Panc1 (cell line): ENCODE measurements around the gene ARFRP1. TPM values are rescaled to one million over a fixed set of nuclear protein-coding genes. Genes with fewer than 3 reads are reported as not detected.
A peak's percentile ranks its signal among the peaks of the same experiment; 100 is the strongest.

Source experiments
- ATAC-seq: fragments of 200-7000 bp; cut with Tn5 transposase; 2 replicates; pipeline ENCODE4 v1.9.1; 2020; ENCODE audit warnings: mild to moderate bottlenecking, moderate library complexity
- BruUV-seq: library from RNA; stranded (reverse); fragments of 400-500 nt; replicated peaks from 2 replicates; lab custom pipeline; 2021; lab: Mats Ljungman, UMichigan
- CTCF ChIA-PET: fragments of 300-600 bp; sonication (Branson Sonifier 250); formaldehyde crosslinking; loops from one replicate; lab custom pipeline; 2022; ENCODE audit warnings: antibody characterized with exemption; lab: Charles Lee
- POLR2A ChIA-PET: fragments of 300-600 bp; sonication (Branson Sonifier 250); formaldehyde crosslinking; loops from one replicate; lab custom pipeline; 2022; ENCODE audit warnings: antibody characterized with exemption; lab: Charles Lee
- DNase-seq: peaks from one replicate; pipeline ENCODE4 v3.0.0-alpha.2; 2010; ENCODE audit warnings: low read depth, low spot score
- H3K27ac ChIP-seq: 2 replicates; pipeline ENCODE4 v1.5.1; 2011; ENCODE audit warnings: mild to moderate bottlenecking, low read length, inconsistent platforms
- H3K27me3 ChIP-seq: fragments of 200-500 bp; sonication (Bioruptor generic); 2 replicates; pipeline ENCODE4 v1.6.0; 2014; ENCODE audit warnings: low read length, inconsistent platforms; ENCODE audit not compliant: control insufficient read depth, insufficient read depth
- H3K36me3 ChIP-seq: fragments of 200-500 bp; sonication (Bioruptor generic); 2 replicates; pipeline ENCODE4 v1.5.1; 2014; ENCODE audit warnings: inconsistent platforms, mild to moderate bottlenecking, low read length, moderate library complexity; ENCODE audit not compliant: control insufficient read depth, insufficient read depth
- H3K4me1 ChIP-seq: 2 replicates; pipeline ENCODE4 v1.5.1; 2011; ENCODE audit warnings: inconsistent platforms, mild to moderate bottlenecking, low read length, moderate library complexity; ENCODE audit not compliant: control insufficient read depth, insufficient read depth
- H3K4me3 ChIP-seq, 2 experiments: 2 replicates each; pipeline ENCODE4 v1.5.1; 2011 to 2012; ENCODE audit warnings: low read depth in 2 of 2, low read length in 2 of 2, mild to moderate bottlenecking in 2 of 2, inconsistent platforms in 1 of 2, moderate library complexity in 1 of 2
- H3K9me3 ChIP-seq: fragments of 200-500 bp; sonication (Bioruptor generic); 2 replicates; pipeline ENCODE4 v1.5.1; 2014; ENCODE audit warnings: low read depth, mild to moderate bottlenecking, inconsistent platforms, low read length, moderate library complexity; ENCODE audit not compliant: control insufficient read depth, insufficient read depth
- CTCF ChIP-seq: fragments of 450-650 bp; IDR thresholded peaks from 2 replicates; pipeline ENCODE4 v1.5.1; 2017; ENCODE audit warnings: mild to moderate bottlenecking
- POLR2AphosphoS5 ChIP-seq: IDR thresholded peaks from 2 replicates; pipeline ENCODE4 v1.6.1; 2012; ENCODE audit warnings: mild to moderate bottlenecking, low read depth, low read length, moderate library complexity
- SIN3A ChIP-seq: IDR thresholded peaks from 2 replicates; pipeline ENCODE4 v1.6.1; 2012; ENCODE audit warnings: low read depth, mild to moderate bottlenecking, low read length, moderate library complexity, borderline replicate concordance; ENCODE audit not compliant: insufficient read depth
- TCF7L2 ChIP-seq: IDR thresholded peaks from 2 replicates; pipeline ENCODE4 v1.6.1; 2011; ENCODE audit warnings: mild to moderate bottlenecking, low read depth, low read length, inconsistent platforms
- in situ Hi-C: cut with HindIII; loops from 2 replicates; pipeline ENCODE4 v1.10.0; 2016; ENCODE audit warnings: low sequenced_read_pairs, low pct_unique_long_range_greater_than_20kb
- intact Hi-C: fragments of 100-400 bp; cut with micrococcal nuclease; formaldehyde crosslinking; loops from one replicate; pipeline ENCODE4 v1.10.0; 2022; ENCODE audit not compliant: unreplicated experiment
- total RNA-seq: library from RNA; stranded (reverse); gene quantifications from one replicate; pipeline ENCODE4 v1.2.1, GENCODE V29; 2021; ENCODE audit not compliant: unreplicated experiment
- TF ChIP-seq, protein P1 (sequence below), 2 experiments: IDR thresholded peaks; 2 replicates each; pipeline ENCODE4 v1.6.1; 2011 to 2012; ENCODE audit warnings: low read depth in 2 of 2, control low read depth in 1 of 2, low read length in 1 of 2, mild to moderate bottlenecking in 1 of 2, moderate library complexity in 1 of 2; ENCODE audit not compliant: insufficient read depth in 1 of 2

Gene ARFRP1
- total RNA-seq, 1 experiment from 2014 or later, result 57.9 TPM

- Histone ChIP-seq H3K4me1 (peaks cover 61% of the 10 kb centered on the region), H3K36me3 (no peaks in the 10 kb centered on the region), H3K9me3 (no peaks in the 10 kb centered on the region), H3K27ac (peak overlapping the region; percentile 61), H3K4me3 (no peak overlapping the region), H3K27me3 (no peaks in the 10 kb centered on the region)
- no peak for DNase-seq
- in situ Hi-C loops (no loop called here), intact Hi-C loops (no loop called here)
- no TSS peak for BruUV-seq
- ChIA-PET POLR2A (interaction anchor here (0.9 kb wide), 1 partner anchor 15 kb away, joined by 3 read pairs; no protein-coding TSS in a partner anchor), CTCF (interaction anchor here (1.0 kb wide), 1 partner anchor 160 kb away, joined by 3 read pairs; no protein-coding TSS in a partner anchor)
- TF ChIP-seq SIN3A (no peak), POLR2AphosphoS5 (no peak), TCF7L2 (no peak), CTCF (no peak)
- ATAC-seq, result no peak
These were observed 9.8 kb downstream of the ARFRP1 start for GRCh38 chr20:63697868-63698545.

GRCh38 chr20:63697357-63697867 is 10.4 kb downstream of the ARFRP1 start:
- intact Hi-C loops (no loop called here), in situ Hi-C loops (no loop called here)
- Histone ChIP-seq H3K4me3 (no peak overlapping the region), H3K9me3 (no peaks in the 10 kb centered on the region), H3K27ac (peak overlapping the region; percentile 61), H3K4me1 (peaks cover 55% of the 10 kb centered on the region), H3K27me3 (no peaks in the 10 kb centered on the region), H3K36me3 (no peaks in the 10 kb centered on the region)
- no peak for DNase-seq
- BruUV-seq, result no TSS peak
- ChIA-PET POLR2A (no interaction called here), CTCF (no interaction called here)
- no peak for TF ChIP-seq TCF7L2
- TF ChIP-seq POLR2AphosphoS5, result peak; percentile 38; the same call in 1 of the 2 replicates
- TF ChIP-seq SIN3A, result no peak
- ATAC-seq, result no peak

GRCh38 chr20:63696628-63697356 is 11.0 kb downstream of the ARFRP1 start, which contains the start of gene TNFRSF6B:
Gene TNFRSF6B, plus strand, starts transcription at chr20:63696652. Its CDS starts 116 bp downstream, at chr20:63696768.
- POLR2A ChIA-PET, result interaction anchor here (0.6 kb wide), 1 partner anchor 49 kb away, joined by 5 read pairs; no protein-coding TSS in a partner anchor
- ATAC-seq (no peak), DNase-seq (no peak)

More at GRCh38 chr20:63696628-63697356, 11.0 kb downstream of the ARFRP1 start, which contains the start of gene TNFRSF6B:
- no TSS peak for BruUV-seq
- TF ChIP-seq POLR2AphosphoS5 (no peak), TCF7L2 (no peak), SIN3A (no peak), CTCF (no peak)
- TF ChIP-seq, protein P1, sequence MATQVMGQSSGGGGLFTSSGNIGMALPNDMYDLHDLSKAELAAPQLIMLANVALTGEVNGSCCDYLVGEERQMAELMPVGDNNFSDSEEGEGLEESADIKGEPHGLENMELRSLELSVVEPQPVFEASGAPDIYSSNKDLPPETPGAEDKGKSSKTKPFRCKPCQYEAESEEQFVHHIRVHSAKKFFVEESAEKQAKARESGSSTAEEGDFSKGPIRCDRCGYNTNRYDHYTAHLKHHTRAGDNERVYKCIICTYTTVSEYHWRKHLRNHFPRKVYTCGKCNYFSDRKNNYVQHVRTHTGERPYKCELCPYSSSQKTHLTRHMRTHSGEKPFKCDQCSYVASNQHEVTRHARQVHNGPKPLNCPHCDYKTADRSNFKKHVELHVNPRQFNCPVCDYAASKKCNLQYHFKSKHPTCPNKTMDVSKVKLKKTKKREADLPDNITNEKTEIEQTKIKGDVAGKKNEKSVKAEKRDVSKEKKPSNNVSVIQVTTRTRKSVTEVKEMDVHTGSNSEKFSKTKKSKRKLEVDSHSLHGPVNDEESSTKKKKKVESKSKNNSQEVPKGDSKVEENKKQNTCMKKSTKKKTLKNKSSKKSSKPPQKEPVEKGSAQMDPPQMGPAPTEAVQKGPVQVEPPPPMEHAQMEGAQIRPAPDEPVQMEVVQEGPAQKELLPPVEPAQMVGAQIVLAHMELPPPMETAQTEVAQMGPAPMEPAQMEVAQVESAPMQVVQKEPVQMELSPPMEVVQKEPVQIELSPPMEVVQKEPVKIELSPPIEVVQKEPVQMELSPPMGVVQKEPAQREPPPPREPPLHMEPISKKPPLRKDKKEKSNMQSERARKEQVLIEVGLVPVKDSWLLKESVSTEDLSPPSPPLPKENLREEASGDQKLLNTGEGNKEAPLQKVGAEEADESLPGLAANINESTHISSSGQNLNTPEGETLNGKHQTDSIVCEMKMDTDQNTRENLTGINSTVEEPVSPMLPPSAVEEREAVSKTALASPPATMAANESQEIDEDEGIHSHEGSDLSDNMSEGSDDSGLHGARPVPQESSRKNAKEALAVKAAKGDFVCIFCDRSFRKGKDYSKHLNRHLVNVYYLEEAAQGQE (IDR thresholded peaks at IDR 0.05; ENCODE audit: insufficient read depth in 1 of 2, low read depth in 2 of 2, low read length in 1 of 2), result no peak
- CTCF ChIA-PET, result no interaction called here
- intact Hi-C loops, result no loop called here
- Histone ChIP-seq H3K27me3 (no peaks in the 10 kb centered on the region), H3K36me3 (no peaks in the 10 kb centered on the region), H3K27ac (peak within 1 kb of the TSS; percentile 61), H3K9me3 (no peaks in the 10 kb centered on the region), H3K4me1 (peaks cover 51% of the 10 kb centered on the region), H3K4me3 (no peak within 1 kb of the TSS)
- in situ Hi-C loops, result no loop called here
